ENCODE measurements around the gene MBNL2.
"Not testable (repeated sequence)": the region's sequence is repeated elsewhere in the genome, so short reads cannot be mapped to it uniquely, and the experiment has no call there.

Gene MBNL2

DNA sequence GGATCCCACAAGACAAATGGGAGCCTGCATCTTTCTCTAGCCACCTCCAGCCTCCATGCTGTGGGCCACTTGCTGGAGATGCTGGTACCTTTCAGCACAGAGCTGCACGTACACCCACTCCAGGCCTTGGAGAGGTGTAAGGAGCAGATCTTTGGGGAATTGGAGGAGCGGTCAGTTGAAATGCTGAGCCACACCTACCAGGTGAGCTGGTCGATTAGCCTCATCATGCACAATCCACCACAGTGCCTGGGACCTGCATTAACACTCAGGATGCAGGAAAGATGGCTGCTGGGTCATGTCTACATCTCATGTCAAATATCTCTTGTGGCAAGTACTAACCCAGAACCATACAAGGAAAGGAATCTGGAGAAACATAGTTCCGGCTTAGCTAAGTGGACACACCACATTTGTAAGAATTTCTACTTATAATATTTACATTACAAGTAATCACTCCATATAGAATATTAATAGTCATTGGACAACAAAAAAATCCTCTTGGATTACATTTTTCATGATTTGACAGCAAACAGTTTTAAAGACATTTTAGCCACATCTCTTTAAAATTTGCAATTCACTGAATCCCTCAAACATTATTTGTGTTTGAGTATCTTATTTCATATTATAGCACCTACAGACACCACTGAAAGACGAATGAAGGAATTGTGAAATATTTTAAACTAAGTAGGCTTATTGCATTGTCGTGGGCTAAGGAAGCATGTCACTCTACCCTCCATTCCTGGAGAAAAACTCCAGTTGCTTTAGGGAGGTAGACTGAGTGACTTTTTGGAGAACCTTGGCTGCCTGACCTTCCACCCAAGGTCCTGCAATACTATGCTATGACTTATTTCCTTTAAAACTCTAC is 21.8 kb upstream of the MBNL2 start:
- TF ChIP-seq GABPA (IDR thresholded peaks at IDR 0.05; ENCODE audit: low read depth) = no peak
- TF ChIP-seq, protein P1, sequence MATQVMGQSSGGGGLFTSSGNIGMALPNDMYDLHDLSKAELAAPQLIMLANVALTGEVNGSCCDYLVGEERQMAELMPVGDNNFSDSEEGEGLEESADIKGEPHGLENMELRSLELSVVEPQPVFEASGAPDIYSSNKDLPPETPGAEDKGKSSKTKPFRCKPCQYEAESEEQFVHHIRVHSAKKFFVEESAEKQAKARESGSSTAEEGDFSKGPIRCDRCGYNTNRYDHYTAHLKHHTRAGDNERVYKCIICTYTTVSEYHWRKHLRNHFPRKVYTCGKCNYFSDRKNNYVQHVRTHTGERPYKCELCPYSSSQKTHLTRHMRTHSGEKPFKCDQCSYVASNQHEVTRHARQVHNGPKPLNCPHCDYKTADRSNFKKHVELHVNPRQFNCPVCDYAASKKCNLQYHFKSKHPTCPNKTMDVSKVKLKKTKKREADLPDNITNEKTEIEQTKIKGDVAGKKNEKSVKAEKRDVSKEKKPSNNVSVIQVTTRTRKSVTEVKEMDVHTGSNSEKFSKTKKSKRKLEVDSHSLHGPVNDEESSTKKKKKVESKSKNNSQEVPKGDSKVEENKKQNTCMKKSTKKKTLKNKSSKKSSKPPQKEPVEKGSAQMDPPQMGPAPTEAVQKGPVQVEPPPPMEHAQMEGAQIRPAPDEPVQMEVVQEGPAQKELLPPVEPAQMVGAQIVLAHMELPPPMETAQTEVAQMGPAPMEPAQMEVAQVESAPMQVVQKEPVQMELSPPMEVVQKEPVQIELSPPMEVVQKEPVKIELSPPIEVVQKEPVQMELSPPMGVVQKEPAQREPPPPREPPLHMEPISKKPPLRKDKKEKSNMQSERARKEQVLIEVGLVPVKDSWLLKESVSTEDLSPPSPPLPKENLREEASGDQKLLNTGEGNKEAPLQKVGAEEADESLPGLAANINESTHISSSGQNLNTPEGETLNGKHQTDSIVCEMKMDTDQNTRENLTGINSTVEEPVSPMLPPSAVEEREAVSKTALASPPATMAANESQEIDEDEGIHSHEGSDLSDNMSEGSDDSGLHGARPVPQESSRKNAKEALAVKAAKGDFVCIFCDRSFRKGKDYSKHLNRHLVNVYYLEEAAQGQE (IDR thresholded peaks at IDR 0.05; ENCODE audit: insufficient replicate concordance, low read depth) = no peak
- TF ChIP-seq POLR2AphosphoS5 (IDR thresholded peaks at IDR 0.05; ENCODE audit: low read depth) = no peak
- TF ChIP-seq SPI1 (IDR thresholded peaks at IDR 0.05; ENCODE audit: borderline replicate concordance, low read depth) = no peak
- TF ChIP-seq, protein P2, sequence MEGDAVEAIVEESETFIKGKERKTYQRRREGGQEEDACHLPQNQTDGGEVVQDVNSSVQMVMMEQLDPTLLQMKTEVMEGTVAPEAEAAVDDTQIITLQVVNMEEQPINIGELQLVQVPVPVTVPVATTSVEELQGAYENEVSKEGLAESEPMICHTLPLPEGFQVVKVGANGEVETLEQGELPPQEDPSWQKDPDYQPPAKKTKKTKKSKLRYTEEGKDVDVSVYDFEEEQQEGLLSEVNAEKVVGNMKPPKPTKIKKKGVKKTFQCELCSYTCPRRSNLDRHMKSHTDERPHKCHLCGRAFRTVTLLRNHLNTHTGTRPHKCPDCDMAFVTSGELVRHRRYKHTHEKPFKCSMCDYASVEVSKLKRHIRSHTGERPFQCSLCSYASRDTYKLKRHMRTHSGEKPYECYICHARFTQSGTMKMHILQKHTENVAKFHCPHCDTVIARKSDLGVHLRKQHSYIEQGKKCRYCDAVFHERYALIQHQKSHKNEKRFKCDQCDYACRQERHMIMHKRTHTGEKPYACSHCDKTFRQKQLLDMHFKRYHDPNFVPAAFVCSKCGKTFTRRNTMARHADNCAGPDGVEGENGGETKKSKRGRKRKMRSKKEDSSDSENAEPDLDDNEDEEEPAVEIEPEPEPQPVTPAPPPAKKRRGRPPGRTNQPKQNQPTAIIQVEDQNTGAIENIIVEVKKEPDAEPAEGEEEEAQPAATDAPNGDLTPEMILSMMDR (IDR thresholded peaks at IDR 0.05; ENCODE audit: insufficient read depth, low read length) = no peak
- no peak for DNase-seq (ENCODE audit: low read depth in 1 of 2, low spot score in 1 of 2)
- H3K27ac ChIP-seq (replicated peaks) = no peak overlapping the region
- H3K27me3 ChIP-seq (ENCODE audit: insufficient read depth, poor library complexity, severe bottlenecking) = peaks cover 8% of the 10 kb centered on the region
- H3K4me3 ChIP-seq (replicated peaks; ENCODE audit: insufficient read depth, low read length) = no peak overlapping the region

DNA sequence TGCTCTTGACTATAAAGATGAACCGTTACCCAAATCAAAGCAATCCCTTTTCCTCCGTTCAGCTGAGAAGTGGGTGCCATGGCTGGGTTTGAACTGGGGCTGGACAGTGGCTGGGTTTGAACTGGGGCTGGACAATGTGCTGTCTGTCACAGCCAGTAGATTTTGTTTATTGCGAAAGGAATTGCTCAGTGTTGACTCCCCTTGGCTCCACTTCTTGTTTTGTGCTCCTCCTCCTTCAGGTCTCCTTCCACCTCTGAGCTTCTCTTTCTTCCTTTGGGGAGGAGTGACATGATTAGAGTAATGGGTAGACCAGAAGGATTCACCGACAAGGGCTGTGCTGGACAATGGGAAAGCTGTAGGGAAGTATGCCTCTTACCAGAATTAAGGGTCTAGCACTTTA is 19.4 kb upstream of the MBNL2 start:
- DNase-seq (ENCODE audit: low read depth in 1 of 2, low spot score in 1 of 2) = peak in 1 of 2 experiments; percentile 32
- Histone ChIP-seq H3K27ac (replicated peaks) (no peak overlapping the region), H3K27me3 (ENCODE audit: insufficient read depth, poor library complexity, severe bottlenecking) (peaks cover 19% of the 10 kb centered on the region), H3K4me3 (replicated peaks; ENCODE audit: insufficient read depth, low read length) (no peak overlapping the region)
- TF ChIP-seq GABPA (IDR thresholded peaks at IDR 0.05; ENCODE audit: low read depth) (no peak), SPI1 (IDR thresholded peaks at IDR 0.05; ENCODE audit: borderline replicate concordance, low read depth) (peak; percentile 42; the same call in 1 of the 2 replicates)

DNA sequence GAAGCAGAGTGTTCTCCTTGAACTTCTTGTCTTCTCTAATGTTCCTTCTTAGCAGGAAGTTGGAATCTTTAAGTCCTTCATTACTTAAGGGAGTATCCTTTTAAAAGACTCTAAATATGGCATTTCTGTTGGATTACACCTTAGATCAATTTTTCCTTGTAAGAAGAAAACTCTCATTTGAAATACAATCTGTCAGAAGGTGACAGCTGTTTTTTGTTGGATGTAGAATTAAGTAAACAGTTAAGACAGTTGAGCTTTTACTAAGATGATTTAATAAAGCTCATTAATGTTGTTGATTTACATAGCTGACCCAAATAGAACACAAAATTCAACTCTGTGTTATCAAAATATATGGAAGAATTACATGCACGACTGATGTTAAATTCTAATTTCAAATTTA is 16.7 kb upstream of the MBNL2 start:
- H3K27me3 ChIP-seq (ENCODE audit: insufficient read depth, poor library complexity, severe bottlenecking) = peaks cover 31% of the 10 kb centered on the region
- TF ChIP-seq POLR2AphosphoS5 (IDR thresholded peaks at IDR 0.05; ENCODE audit: low read depth) (no peak), GABPA (IDR thresholded peaks at IDR 0.05; ENCODE audit: low read depth) (no peak), SPI1 (IDR thresholded peaks at IDR 0.05; ENCODE audit: borderline replicate concordance, low read depth) (no peak)
- TF ChIP-seq, protein P1 (IDR thresholded peaks at IDR 0.05; ENCODE audit: insufficient replicate concordance, low read depth) = no peak
- TF ChIP-seq, protein P2 (IDR thresholded peaks at IDR 0.05; ENCODE audit: insufficient read depth, low read length) = no peak
- no peak for DNase-seq (ENCODE audit: low read depth in 1 of 2, low spot score in 1 of 2)
- H3K4me3 ChIP-seq (replicated peaks; ENCODE audit: insufficient read depth, low read length) = no peak overlapping the region
- no peak overlapping the region for H3K27ac ChIP-seq (replicated peaks)

DNA sequence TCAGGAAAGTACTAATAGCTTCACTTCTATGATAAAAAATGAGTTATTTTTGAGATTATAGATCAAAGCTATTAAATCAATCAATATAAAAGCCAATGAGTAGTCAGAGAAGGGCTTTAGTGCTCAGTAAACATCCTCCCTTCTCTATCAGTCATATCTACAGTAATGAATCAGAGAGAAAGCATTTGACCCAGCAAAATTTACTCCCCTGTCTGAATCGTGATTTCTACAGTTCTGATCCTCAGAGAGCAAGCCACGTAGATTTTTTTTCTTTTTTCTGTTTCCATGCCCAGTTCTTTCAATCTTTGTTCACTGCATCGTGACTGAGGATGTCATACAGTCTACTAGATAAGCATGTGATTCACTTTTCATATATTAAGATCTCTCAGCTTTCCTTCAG is 16.2 kb upstream of the MBNL2 start:
- TF ChIP-seq SPI1 (IDR thresholded peaks at IDR 0.05; ENCODE audit: borderline replicate concordance, low read depth) (no peak), GABPA (IDR thresholded peaks at IDR 0.05; ENCODE audit: low read depth) (no peak), POLR2AphosphoS5 (IDR thresholded peaks at IDR 0.05; ENCODE audit: low read depth) (no peak)
- TF ChIP-seq, protein P2 (IDR thresholded peaks at IDR 0.05; ENCODE audit: insufficient read depth, low read length) = no peak
- TF ChIP-seq, protein P1 (IDR thresholded peaks at IDR 0.05; ENCODE audit: insufficient replicate concordance, low read depth) = no peak
- Histone ChIP-seq H3K27ac (replicated peaks) (no peak overlapping the region), H3K4me3 (replicated peaks; ENCODE audit: insufficient read depth, low read length) (no peak overlapping the region), H3K27me3 (ENCODE audit: insufficient read depth, poor library complexity, severe bottlenecking) (peaks cover 31% of the 10 kb centered on the region)
- DNase-seq (ENCODE audit: low read depth in 1 of 2, low spot score in 1 of 2) = no peak

DNA sequence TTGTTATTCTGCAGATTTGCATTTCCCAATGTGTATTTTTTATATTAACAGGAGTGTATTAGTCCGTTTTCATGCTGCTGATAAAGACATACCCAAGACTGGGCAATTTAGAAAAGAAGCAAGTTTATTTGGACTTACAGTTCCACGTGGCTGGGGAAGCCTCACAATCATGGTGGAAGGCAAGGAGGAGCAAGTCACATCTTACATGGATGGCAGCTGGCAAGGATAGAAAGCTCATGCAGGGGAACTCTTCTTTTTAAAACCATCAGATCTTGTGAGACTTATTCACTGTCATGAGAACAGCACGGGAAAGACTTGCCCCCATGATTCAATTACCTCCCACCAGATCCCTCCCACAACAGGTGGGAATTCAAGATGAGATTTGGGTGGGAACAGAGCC is 14.9 kb upstream of the MBNL2 start:
- H3K27me3 ChIP-seq (ENCODE audit: insufficient read depth, poor library complexity, severe bottlenecking) = peaks cover 42% of the 10 kb centered on the region
- H3K27ac ChIP-seq (replicated peaks); H3K4me3 ChIP-seq (replicated peaks; ENCODE audit: insufficient read depth, low read length); DNase-seq (ENCODE audit: low read depth in 1 of 2, low spot score in 1 of 2): not testable (repeated sequence)

Data from HL-60 (cell line).